ENCODE measurements around the gene VGLL4.
"Not testable (repeated sequence)": the region's sequence is repeated elsewhere in the genome, so short reads cannot be mapped to it uniquely, and the experiment has no call there.

Gene VGLL4

DNA sequence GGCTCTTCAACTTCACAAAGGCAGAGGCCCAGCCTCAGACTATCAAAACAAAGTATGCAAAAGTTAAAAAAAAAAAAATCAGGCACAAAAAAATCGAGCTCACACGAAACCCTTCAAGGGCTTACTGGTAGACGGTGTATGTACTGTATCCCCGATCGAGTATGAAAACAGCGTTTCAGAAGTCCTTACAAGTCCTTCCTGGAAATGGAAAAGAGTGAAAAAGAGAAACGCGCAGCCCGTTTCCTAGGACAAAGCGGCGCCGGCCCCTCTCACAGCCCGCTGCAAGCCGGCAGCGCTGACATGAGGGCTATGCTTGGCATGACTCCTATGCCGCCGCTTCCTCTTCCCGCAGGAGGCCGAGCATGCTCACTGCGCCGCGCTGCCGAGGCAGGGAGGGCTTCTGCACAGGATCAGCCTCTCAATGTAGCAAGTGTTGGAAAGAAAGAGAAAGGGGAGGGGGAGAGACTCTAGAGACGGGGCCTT, at the start of gene VGLL4:
Gene VGLL4, minus strand, starts transcription at position 311 of the 483 bp plus-strand sequence. CDS start 397 bp downstream, outside the sequence.
- Histone ChIP-seq H3K27ac (ENCODE audit: low read length) (no peak within 1 kb of the TSS), H3K4me1 (ENCODE audit: control insufficient read depth, insufficient read depth, low read length) (peaks cover 7% of the 10 kb centered on the region; the same call in 1 of the 2 replicates), H3K36me3 (ENCODE audit: control insufficient read depth, insufficient read depth, low read length) (no peaks in the 10 kb centered on the region), H3K27me3 (ENCODE audit: control insufficient read depth, insufficient read depth, low read length) (0 out of 2 replicates have a peak, but pooled peaks cover 1% of the 10 kb centered on the region), H3K4me3 (ENCODE audit: low read length) (peak within 1 kb of the TSS; percentile 73), H3K9me3 (ENCODE audit: control insufficient read depth, insufficient read depth, low read length) (no peaks in the 10 kb centered on the region)
- DNase-seq (ENCODE audit: low read depth, low spot score): peak; percentile 66
- WGBS (ENCODE audit: insufficient coverage, insufficient read length): no CpG with 5 or more reads among the region's 24 CpGs

DNA sequence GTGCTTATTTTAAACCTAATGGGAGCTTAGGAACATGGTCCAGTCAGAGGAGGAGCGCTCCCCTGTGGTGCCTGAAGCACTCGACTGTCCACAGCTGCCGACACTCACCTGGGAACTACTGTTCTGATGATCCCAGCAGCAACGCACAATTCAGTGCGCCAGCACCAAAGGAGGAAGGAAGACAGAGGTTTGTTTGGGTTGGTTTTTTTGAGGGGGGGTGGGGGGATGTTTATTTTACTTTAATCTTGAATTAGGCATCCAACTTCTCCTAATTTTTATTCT, 48.8 kb upstream of the VGLL4 start:
- no CpG with 5 or more reads among the region's 5 CpGs for WGBS (ENCODE audit: insufficient coverage, insufficient read length)
- Histone ChIP-seq H3K9me3 (ENCODE audit: control insufficient read depth, insufficient read depth, low read length) (no peaks in the 10 kb centered on the region), H3K27ac (ENCODE audit: low read length) (no peak overlapping the region), H3K27me3 (ENCODE audit: control insufficient read depth, insufficient read depth, low read length) (no peaks in the 10 kb centered on the region), H3K4me1 (ENCODE audit: control insufficient read depth, insufficient read depth, low read length) (peaks cover 6% of the 10 kb centered on the region; the same call in 1 of the 2 replicates), H3K4me3 (ENCODE audit: low read length) (no peak overlapping the region), H3K36me3 (ENCODE audit: control insufficient read depth, insufficient read depth, low read length) (no peaks in the 10 kb centered on the region)
- DNase-seq (ENCODE audit: low read depth, low spot score): no peak

- WGBS (ENCODE audit: insufficient coverage, insufficient read length): no CpG with 5 or more reads among the region's 3 CpGs
- Histone ChIP-seq H3K9me3 (ENCODE audit: control insufficient read depth, insufficient read depth, low read length) (no peaks in the 10 kb centered on the region), H3K4me3 (ENCODE audit: low read length) (no peak overlapping the region), H3K4me1 (ENCODE audit: control insufficient read depth, insufficient read depth, low read length) (peaks cover 6% of the 10 kb centered on the region; the same call in 1 of the 2 replicates), H3K36me3 (ENCODE audit: control insufficient read depth, insufficient read depth, low read length) (no peaks in the 10 kb centered on the region), H3K27ac (ENCODE audit: low read length) (no peak overlapping the region), H3K27me3 (ENCODE audit: control insufficient read depth, insufficient read depth, low read length) (no peaks in the 10 kb centered on the region)
- DNase-seq (ENCODE audit: low read depth, low spot score): no peak
Measured at GRCh38 chr3:11691767-11692531, 48.2 kb upstream of the VGLL4 start.

GRCh38 chr3:11690863-11691766, 47.4 kb upstream of the VGLL4 start:
- Histone ChIP-seq H3K4me3 (ENCODE audit: low read length) (no peak overlapping the region), H3K9me3 (ENCODE audit: control insufficient read depth, insufficient read depth, low read length) (no peaks in the 10 kb centered on the region), H3K36me3 (ENCODE audit: control insufficient read depth, insufficient read depth, low read length) (no peaks in the 10 kb centered on the region), H3K4me1 (ENCODE audit: control insufficient read depth, insufficient read depth, low read length) (peaks cover 6% of the 10 kb centered on the region; the same call in 1 of the 2 replicates), H3K27me3 (ENCODE audit: control insufficient read depth, insufficient read depth, low read length) (no peaks in the 10 kb centered on the region), H3K27ac (ENCODE audit: low read length) (no peak overlapping the region)
- DNase-seq (ENCODE audit: low read depth, low spot score): no peak
- WGBS (ENCODE audit: insufficient coverage, insufficient read length): no CpG with 5 or more reads among the region's 8 CpGs

GRCh38 chr3:11689749-11690148, 46.0 kb upstream of the VGLL4 start:
- no peak for DNase-seq (ENCODE audit: low read depth, low spot score)
- H3K9me3 ChIP-seq (ENCODE audit: control insufficient read depth, insufficient read depth, low read length): no peaks in the 10 kb centered on the region
- no peak overlapping the region for H3K27ac ChIP-seq (ENCODE audit: low read length)
- peaks cover 6% of the 10 kb centered on the region; the same call in 1 of the 2 replicates for H3K4me1 ChIP-seq (ENCODE audit: control insufficient read depth, insufficient read depth, low read length)
- H3K27me3 ChIP-seq (ENCODE audit: control insufficient read depth, insufficient read depth, low read length): no peaks in the 10 kb centered on the region
- H3K4me3 ChIP-seq (ENCODE audit: low read length): no peak overlapping the region
- WGBS (ENCODE audit: insufficient coverage, insufficient read length): no CpG with 5 or more reads among the region's 8 CpGs
- H3K36me3 ChIP-seq (ENCODE audit: control insufficient read depth, insufficient read depth, low read length): no peaks in the 10 kb centered on the region

GRCh38 chr3:11684980-11685379, 41.3 kb upstream of the VGLL4 start:
- not testable (repeated sequence) for H3K9me3 ChIP-seq (ENCODE audit: control insufficient read depth, insufficient read depth, low read length); H3K27ac ChIP-seq (ENCODE audit: low read length); H3K4me1 ChIP-seq (ENCODE audit: control insufficient read depth, insufficient read depth, low read length); H3K36me3 ChIP-seq (ENCODE audit: control insufficient read depth, insufficient read depth, low read length); DNase-seq (ENCODE audit: low read depth, low spot score); H3K4me3 ChIP-seq (ENCODE audit: low read length); H3K27me3 ChIP-seq (ENCODE audit: control insufficient read depth, insufficient read depth, low read length)
- WGBS (ENCODE audit: insufficient coverage, insufficient read length): no CpG with 5 or more reads among the region's 6 CpGs

GRCh38 chr3:11680509-11680908, 36.8 kb upstream of the VGLL4 start:
- no peaks in the 10 kb centered on the region for H3K4me1 ChIP-seq (ENCODE audit: control insufficient read depth, insufficient read depth, low read length)
- whole genome bisulfite sequencing (ENCODE audit: insufficient coverage, insufficient read length): no CpG with 5 or more reads among the region's 14 CpGs
- H3K27ac ChIP-seq (ENCODE audit: low read length): no peak overlapping the region
- no peaks in the 10 kb centered on the region for H3K36me3 ChIP-seq (ENCODE audit: control insufficient read depth, insufficient read depth, low read length)
- H3K27me3 ChIP-seq (ENCODE audit: control insufficient read depth, insufficient read depth, low read length): no peaks in the 10 kb centered on the region
- no peak overlapping the region for H3K4me3 ChIP-seq (ENCODE audit: low read length)
- H3K9me3 ChIP-seq (ENCODE audit: control insufficient read depth, insufficient read depth, low read length): no peaks in the 10 kb centered on the region
- no peak for DNase-seq (ENCODE audit: low read depth, low spot score)

DNA sequence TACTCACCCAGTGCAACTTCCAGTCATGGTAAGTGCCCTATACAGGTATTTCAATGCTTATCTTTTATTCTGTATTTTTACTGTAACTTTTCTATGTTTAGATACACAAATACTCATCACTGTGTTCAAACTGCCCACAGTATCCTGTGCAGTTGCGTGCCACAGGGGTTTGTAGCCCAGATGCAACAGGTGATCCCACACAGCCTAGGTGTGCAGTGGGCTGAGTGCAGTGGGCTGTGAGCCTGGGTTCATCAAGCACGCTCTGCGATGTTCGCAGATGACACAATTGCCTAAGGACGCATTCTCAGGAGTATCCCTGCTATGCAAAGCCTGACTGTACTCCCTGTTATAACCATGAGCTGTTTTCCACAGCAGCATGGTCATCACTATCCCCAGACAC, 36.2 kb upstream of the VGLL4 start:
- Histone ChIP-seq H3K27me3 (ENCODE audit: control insufficient read depth, insufficient read depth, low read length) (no peaks in the 10 kb centered on the region), H3K36me3 (ENCODE audit: control insufficient read depth, insufficient read depth, low read length) (no peaks in the 10 kb centered on the region), H3K4me1 (ENCODE audit: control insufficient read depth, insufficient read depth, low read length) (no peaks in the 10 kb centered on the region), H3K9me3 (ENCODE audit: control insufficient read depth, insufficient read depth, low read length) (no peaks in the 10 kb centered on the region), H3K4me3 (ENCODE audit: low read length) (no peak overlapping the region), H3K27ac (ENCODE audit: low read length) (no peak overlapping the region)
- WGBS (ENCODE audit: insufficient coverage, insufficient read length): no CpG with 5 or more reads among the region's 5 CpGs
- DNase-seq (ENCODE audit: low read depth, low spot score): no peak

GRCh38 chr3:11672363-11672762, 28.6 kb upstream of the VGLL4 start:
- no peak overlapping the region for H3K27ac ChIP-seq (ENCODE audit: low read length)
- no peaks in the 10 kb centered on the region for H3K9me3 ChIP-seq (ENCODE audit: control insufficient read depth, insufficient read depth, low read length)
- no peaks in the 10 kb centered on the region for H3K36me3 ChIP-seq (ENCODE audit: control insufficient read depth, insufficient read depth, low read length)
- H3K4me3 ChIP-seq (ENCODE audit: low read length): no peak overlapping the region
- WGBS (ENCODE audit: insufficient coverage, insufficient read length): no CpG with 5 or more reads among the region's 3 CpGs
- H3K4me1 ChIP-seq (ENCODE audit: control insufficient read depth, insufficient read depth, low read length): no peaks in the 10 kb centered on the region
- H3K27me3 ChIP-seq (ENCODE audit: control insufficient read depth, insufficient read depth, low read length): no peaks in the 10 kb centered on the region
- no peak for DNase-seq (ENCODE audit: low read depth, low spot score)

DNA sequence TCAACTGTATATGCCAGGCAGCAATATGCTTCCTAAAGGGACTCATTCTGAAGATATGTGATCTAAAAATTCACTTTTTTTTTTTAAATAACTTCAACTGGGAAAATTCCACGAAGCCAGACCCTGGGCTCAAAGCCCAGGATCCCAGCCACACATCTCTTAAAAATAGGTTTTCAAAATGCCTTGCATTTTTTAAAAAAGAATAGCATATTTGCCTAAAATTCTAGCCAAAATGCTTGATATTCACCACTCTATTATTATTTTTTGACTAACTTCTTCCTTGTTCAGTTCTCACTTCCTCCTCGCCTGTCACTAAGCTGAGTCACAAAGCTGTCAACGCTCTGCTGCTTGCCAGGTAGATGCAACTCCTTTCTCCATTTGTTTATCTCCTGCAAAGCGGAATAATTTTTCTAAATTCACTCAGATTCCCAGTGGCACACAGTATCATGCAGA, 28.0 kb upstream of the VGLL4 start:
- DNase-seq (ENCODE audit: low read depth, low spot score): no peak
- WGBS (ENCODE audit: insufficient coverage, insufficient read length): no CpG with 5 or more reads among the region's 4 CpGs

More for the DNA sequence above, 28.0 kb upstream of the VGLL4 start:
- Histone ChIP-seq H3K4me3 (ENCODE audit: low read length) (no peak overlapping the region), H3K27ac (ENCODE audit: low read length) (no peak overlapping the region), H3K27me3 (ENCODE audit: control insufficient read depth, insufficient read depth, low read length) (no peaks in the 10 kb centered on the region), H3K4me1 (ENCODE audit: control insufficient read depth, insufficient read depth, low read length) (no peaks in the 10 kb centered on the region), H3K9me3 (ENCODE audit: control insufficient read depth, insufficient read depth, low read length) (no peaks in the 10 kb centered on the region), H3K36me3 (ENCODE audit: control insufficient read depth, insufficient read depth, low read length) (no peaks in the 10 kb centered on the region)

Measured in iPS DF 6.9 (cell line).